CD1c-positive myeloid dendritic cell (primary cell): Measurements from ENCODE around the gene INTS2.
"Not testable (repeated sequence)": the region's sequence is repeated elsewhere in the genome, so short reads cannot be mapped to it uniquely, and the experiment has no call there.

Experiments used
- DNase-seq: peaks from one replicate; pipeline ENCODE4 v3.0.0-alpha.2; 2016; ENCODE audit errors: extremely low spot score

Gene INTS2

DNA sequence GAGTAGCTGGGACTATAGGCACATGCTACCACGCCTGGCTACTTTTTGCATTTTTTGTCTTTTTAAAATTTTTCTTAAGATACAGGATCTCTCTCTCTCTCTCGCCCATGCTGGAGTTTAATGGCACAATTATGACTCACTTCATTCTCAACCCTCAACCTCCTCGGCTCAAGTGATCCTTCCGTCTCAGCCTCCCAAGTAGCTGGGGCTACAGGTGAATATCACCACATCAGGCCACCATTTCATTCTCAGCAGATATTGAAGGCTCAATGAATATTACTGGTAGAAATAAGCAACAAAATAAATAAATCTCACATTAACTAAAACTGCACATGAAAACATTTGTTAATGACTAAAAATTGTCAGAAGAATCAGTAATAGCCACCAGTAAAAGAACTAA is 106.1 kb downstream of the INTS2 start:
- DNase-seq: no peak

GRCh38 chr17:61819265-61819664 is 108.5 kb downstream of the INTS2 start:
- not testable (repeated sequence) for DNase-seq

DNA sequence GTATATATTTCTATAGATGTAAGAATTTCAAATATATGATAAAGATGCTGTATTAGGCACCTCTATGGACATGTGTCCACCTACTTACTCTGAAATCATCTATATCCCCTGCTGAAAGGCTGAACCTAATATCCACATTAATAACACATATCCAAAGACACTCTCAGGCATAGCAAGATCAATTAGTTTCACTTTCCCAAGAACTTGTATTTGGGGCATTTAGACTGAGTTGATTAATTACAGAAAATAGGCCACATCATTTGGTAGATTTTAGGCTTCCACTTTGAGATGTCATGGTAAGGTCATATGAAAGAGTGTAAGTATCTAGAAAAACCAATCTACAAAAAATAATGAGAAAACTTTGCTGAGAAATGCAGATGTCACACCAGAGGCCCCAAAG is 109.6 kb downstream of the INTS2 start:
- DNase-seq: no peak

GRCh38 chr17:61817452-61817851 is 110.3 kb downstream of the INTS2 start:
- DNase-seq: no peak

DNA sequence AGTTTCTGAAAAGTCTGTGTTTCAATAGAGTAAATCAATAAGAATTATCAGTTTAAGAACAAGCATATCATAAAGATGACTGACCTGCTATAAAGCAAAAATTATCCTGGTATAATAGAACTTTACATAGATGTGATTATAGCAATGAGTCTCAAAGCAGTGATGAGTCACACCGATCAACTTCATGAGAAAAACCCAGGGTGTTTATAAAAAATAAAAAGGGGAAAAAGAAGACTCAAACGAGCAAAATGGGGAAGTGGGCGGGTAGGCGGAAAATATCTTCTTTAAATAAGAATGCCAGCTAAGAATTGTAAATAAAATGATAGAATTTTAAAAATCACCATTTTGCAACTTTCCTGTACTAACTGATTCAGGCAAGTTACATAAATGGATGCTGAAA is 111.2 kb downstream of the INTS2 start:
- peak; percentile 75 for DNase-seq

DNA sequence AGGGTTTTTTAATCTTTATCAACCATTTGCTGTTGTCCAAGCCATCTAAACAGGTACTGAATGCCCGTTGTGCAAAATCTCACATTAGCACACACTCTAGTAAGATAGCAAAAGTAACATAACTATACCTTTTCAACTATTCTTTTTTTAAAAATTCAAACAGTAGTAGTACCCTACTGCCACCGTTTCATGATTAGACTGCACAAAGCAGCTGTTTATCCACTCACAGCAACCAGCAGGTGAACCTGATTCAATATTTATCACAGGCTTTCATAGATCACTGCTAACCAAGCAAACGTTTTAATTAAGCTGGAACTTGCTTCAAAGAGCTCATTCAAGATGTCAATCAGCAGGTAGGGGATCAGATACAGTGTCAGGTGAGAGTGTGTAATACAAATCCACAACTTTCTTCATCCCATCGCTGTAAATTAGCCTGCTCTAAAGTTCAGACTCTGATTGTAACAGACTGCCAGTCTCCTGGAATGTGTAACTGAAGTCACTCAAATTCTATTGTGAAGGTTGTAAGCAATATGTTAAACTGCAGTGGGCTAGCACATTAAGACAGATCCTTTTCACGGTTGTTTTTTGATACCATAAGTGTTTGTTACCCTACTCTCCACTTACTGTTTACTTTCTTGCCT is 111.8 kb downstream of the INTS2 start:
- no peak for DNase-seq
